HCT116 (cell line): ENCODE data around the gene CGRRF1. TPM values are rescaled to one million over a fixed set of nuclear protein-coding genes. Genes with fewer than 3 reads are reported as not detected.

Experiments
- ATAC-seq: fragments of 200-7000 bp; cut with Tn5 transposase; 2 replicates; pipeline ENCODE4 v1.9.1; 2020; ENCODE audit warnings: mild to moderate bottlenecking, moderate library complexity
- BruUV-seq: library from RNA; stranded (reverse); fragments of 400-500 nt; replicated peaks from 2 replicates; lab custom pipeline; 2021; lab: Mats Ljungman, UMichigan
- CTCF ChIA-PET: fragments of 300-600 bp; sonication (Branson Sonifier 250); formaldehyde crosslinking; loops from one replicate; lab custom pipeline; 2021; ENCODE audit warnings: antibody characterized with exemption; lab: Charles Lee
- POLR2A ChIA-PET: fragments of 300-600, 350-600 bp; sonication (Branson Sonifier 250); formaldehyde crosslinking; loops from one replicate; lab custom pipeline; 2021; ENCODE audit warnings: antibody characterized with exemption; lab: Charles Lee
- RAD21 ChIA-PET, 2 experiments: fragments of 300-600 bp; sonication (Branson Sonifier 250); formaldehyde crosslinking; loops; one replicate each; lab custom pipeline; 2023; ENCODE audit warnings: low total read pairs in 2 of 2; ENCODE audit not compliant: uncharacterized antibody in 2 of 2, unreplicated experiment in 2 of 2, low non-redundant PET in 1 of 2; lab: Charles Lee
- DNase-seq: peaks from one replicate; pipeline ENCODE4 v3.0.0-alpha.2; 2010; ENCODE audit warnings: low read depth, low spot score
- H2AFZ ChIP-seq: fragments of 200-600 bp; shearing (Covaris generic), sonication (generic); 2 replicates; pipeline ENCODE4 v1.6.1; 2017; ENCODE audit warnings: low read depth, mixed run types, mixed read lengths, antibody characterized with exemption, low read length; ENCODE audit not compliant: poor library complexity, severe bottlenecking
- H3K27ac ChIP-seq: 2 replicates; pipeline ENCODE4 v1.5.1; 2012; ENCODE audit warnings: low read depth, low read length
- H3K27me3 ChIP-seq: fragments of 200-600 bp; sonication (generic); 2 replicates; pipeline ENCODE4 v1.6.1; 2016; ENCODE audit warnings: mixed run types, low read length, mixed read lengths; ENCODE audit not compliant: insufficient read depth
- H3K36me3 ChIP-seq, 2 experiments: fragments of 200-500 bp in 1 of 2; fragments of 200-600 bp in 1 of 2; sonication (Bioruptor generic) in 1 of 2; sonication (generic) in 1 of 2; 2 replicates each; pipeline versions ENCODE4 v1.5.1 to v1.6.1; 2014 to 2016; ENCODE audit warnings: low read length in 2 of 2, inconsistent platforms in 1 of 2, mixed read lengths in 1 of 2, mixed run types in 1 of 2; ENCODE audit not compliant: insufficient read depth in 2 of 2, control insufficient read depth in 1 of 2
- H3K4me1 ChIP-seq, 2 experiments: fragments of 200-600 bp in 1 of 2; sonication (generic) in 1 of 2; 2 replicates each; pipeline versions ENCODE4 v1.5.1 to v1.6.1; 2012 to 2017; ENCODE audit warnings: low read length in 2 of 2, inconsistent platforms in 1 of 2, mild to moderate bottlenecking in 1 of 2, mixed read lengths in 1 of 2, mixed run types in 1 of 2, moderate library complexity in 1 of 2; ENCODE audit not compliant: insufficient read depth in 2 of 2, control insufficient read depth in 1 of 2
- H3K4me2 ChIP-seq: fragments of 200-600 bp; sonication (generic); 2 replicates; pipeline ENCODE4 v1.6.1; 2017; ENCODE audit warnings: mixed run types, low read length, mixed read lengths
- H3K4me3 ChIP-seq, 2 experiments: fragments of 200-600 bp in 1 of 2; sonication (generic) in 1 of 2; replicated peaks in 1 of 2; 2 replicates each; pipeline ENCODE4 v1.5.1; 2011 to 2016; ENCODE audit warnings: low read length in 2 of 2, control low read depth in 1 of 2, low read depth in 1 of 2, mild to moderate bottlenecking in 1 of 2, mixed read lengths in 1 of 2, mixed run types in 1 of 2
- H3K79me2 ChIP-seq: fragments of 200-600 bp; sonication (generic); 2 replicates; pipeline ENCODE4 v1.6.1; 2017; ENCODE audit warnings: mild to moderate bottlenecking, mixed run types, low read length, moderate library complexity, mixed read lengths; ENCODE audit not compliant: insufficient read depth
- H3K9ac ChIP-seq: fragments of 200-600 bp; sonication (generic); 2 replicates; pipeline ENCODE4 v1.6.1; 2016; ENCODE audit warnings: low read length, mixed read lengths
- H3K9me2 ChIP-seq: fragments of 200-600 bp; sonication (generic), shearing (Covaris generic); 2 replicates; pipeline ENCODE4 v1.6.1; 2017; ENCODE audit warnings: mixed run types, mild to moderate bottlenecking, moderate library complexity; ENCODE audit not compliant: insufficient read depth
- H3K9me3 ChIP-seq, 2 experiments: fragments of 200-500 bp in 1 of 2; fragments of 200-600 bp in 1 of 2; sonication (Bioruptor generic) in 1 of 2; sonication (generic) in 1 of 2; 2 replicates each; pipeline ENCODE4 v1.6.1; 2014 to 2017; ENCODE audit warnings: low read length in 2 of 2, mixed read lengths in 2 of 2, inconsistent platforms in 1 of 2, low read depth in 1 of 2, mild to moderate bottlenecking in 1 of 2, mixed run types in 1 of 2, moderate library complexity in 1 of 2; ENCODE audit not compliant: control insufficient read depth in 1 of 2, insufficient read depth in 1 of 2
- H4K20me1 ChIP-seq: fragments of 200-600 bp; sonication (generic), shearing (Covaris generic); 2 replicates; pipeline ENCODE4 v1.6.1; 2017; ENCODE audit warnings: mixed run types, mild to moderate bottlenecking, moderate library complexity; ENCODE audit not compliant: insufficient read depth
- CBX3 ChIP-seq: IDR thresholded peaks from 2 replicates; pipeline ENCODE4 v1.6.1; 2012; ENCODE audit warnings: low read depth
- CEBPB ChIP-seq: IDR thresholded peaks from 2 replicates; pipeline ENCODE4 v1.6.1; 2012; ENCODE audit warnings: low read depth
- CTCF ChIP-seq, 3 experiments: fragments of 200-600 bp in 1 of 3; sonication (generic) in 1 of 3; IDR thresholded peaks in 2 of 3; conservative IDR thresholded peaks in 1 of 3; 2 replicates each; pipeline ENCODE4 v1.5.1; 2012 to 2017; ENCODE audit warnings: low read depth in 2 of 3, low read length in 2 of 3, antibody characterized with exemption in 1 of 3, borderline replicate concordance in 1 of 3, control low read depth in 1 of 3, mild to moderate bottlenecking in 1 of 3, mixed read lengths in 1 of 3, mixed run types in 1 of 3, moderate library complexity in 1 of 3; ENCODE audit not compliant: insufficient read depth in 1 of 3
- EGR1 ChIP-seq: IDR thresholded peaks from 2 replicates; pipeline ENCODE4 v1.6.1; 2012; ENCODE audit warnings: low read depth
- POLR2A ChIP-seq: IDR thresholded peaks from 2 replicates; pipeline ENCODE4 v1.7.0; 2011; ENCODE audit warnings: borderline replicate concordance; ENCODE audit not compliant: insufficient read depth, insufficient read length; ENCODE audit errors: extremely low read depth
- POLR2AphosphoS5 ChIP-seq: IDR thresholded peaks from 2 replicates; pipeline ENCODE4 v1.6.1; 2011; ENCODE audit warnings: mild to moderate bottlenecking, low read depth, low read length, moderate library complexity
- RAD21 ChIP-seq: IDR thresholded peaks from 2 replicates; pipeline ENCODE4 v1.6.1; 2012; ENCODE audit warnings: low read depth, mild to moderate bottlenecking
- SP1 ChIP-seq: IDR thresholded peaks from 2 replicates; pipeline ENCODE4 v1.6.1; 2012; ENCODE audit warnings: low read depth
- SRF ChIP-seq: IDR thresholded peaks from 2 replicates; pipeline ENCODE4 v1.6.1; 2012; ENCODE audit warnings: low read depth
- ZBTB33 ChIP-seq: IDR thresholded peaks from 2 replicates; pipeline ENCODE4 v1.6.1; 2011; ENCODE audit warnings: mild to moderate bottlenecking, low read length, moderate library complexity; ENCODE audit not compliant: insufficient replicate concordance; ENCODE audit errors: extremely low read depth
- ZFX ChIP-seq: fragments of 450-650 bp; IDR thresholded peaks from 2 replicates; pipeline ENCODE4 v1.6.1; 2017
- ZNF274 ChIP-seq: fragments of 200-500 bp; sonication (Bioruptor generic); IDR thresholded peaks from 2 replicates; pipeline ENCODE4 v1.6.1; 2014; ENCODE audit warnings: mild to moderate bottlenecking, low read depth, low read length, inconsistent platforms
- intact Hi-C: fragments of 100-400 bp; cut with micrococcal nuclease; formaldehyde crosslinking; loops from 2 replicates; pipeline ENCODE4 v1.10.0; 2022
- total RNA-seq: library from RNA; stranded (reverse); gene quantifications from one replicate; pipeline ENCODE4 v1.2.1, GENCODE V29; 2021; ENCODE audit not compliant: unreplicated experiment

Gene CGRRF1
- total RNA-seq, 1 experiment from 2014 or later = 15.9 TPM

GRCh38 chr14:54547583-54547982 lies 37.9 kb downstream of the CGRRF1 start:
- Histone ChIP-seq H3K9me2 (no peaks in the 10 kb centered on the region), H3K4me3 (no peak overlapping the region), H3K4me2 (no peak overlapping the region), H3K9ac (no peak overlapping the region), H4K20me1 (no peaks in the 10 kb centered on the region), H3K27ac (no peak overlapping the region), H3K27me3 (no peaks in the 10 kb centered on the region), H3K79me2 (no peaks in the 10 kb centered on the region), H3K36me3 (no peaks in the 10 kb centered on the region), H2AFZ (no peak overlapping the region), H3K4me1 (no peaks in the 10 kb centered on the region), H3K9me3 (no peaks in the 10 kb centered on the region)
- ATAC-seq = no peak
- no peak for TF ChIP-seq CEBPB
- no peak for TF ChIP-seq CBX3
- no peak for TF ChIP-seq ZFX
- no peak for DNase-seq
- RAD21 ChIA-PET = no interaction called here
- CTCF ChIA-PET = no interaction called here
- BruUV-seq = no TSS peak
- POLR2A ChIA-PET = no interaction called here
- intact Hi-C loops = no loop called here

- H3K9me3 ChIP-seq = no peaks in the 10 kb centered on the region
- ChIA-PET RAD21 (no interaction called here), POLR2A (no interaction called here), CTCF (no interaction called here)
- no peaks in the 10 kb centered on the region for H3K36me3 ChIP-seq
- H3K9me2 ChIP-seq = no peaks in the 10 kb centered on the region
- BruUV-seq = no TSS peak
- H2AFZ ChIP-seq = no peak overlapping the region
- intact Hi-C loops = no loop called here
- no peak overlapping the region for H3K4me3 ChIP-seq
- H3K4me1 ChIP-seq = no peaks in the 10 kb centered on the region
- no peak for ATAC-seq
- no peaks in the 10 kb centered on the region for H4K20me1 ChIP-seq
- H3K27ac ChIP-seq = no peak overlapping the region
- TF ChIP-seq SP1 (no peak), CTCF (IDR thresholded peaks at IDR 0.05 in 2 of 3, conservative IDR thresholded peaks at IDR 0.05 in 1 of 3; ENCODE audit: borderline replicate concordance in 1 of 3, insufficient read depth in 1 of 3, low read depth in 2 of 3, low read length in 2 of 3) (no peak), ZNF274 (no peak), EGR1 (no peak), SRF (no peak), RAD21 (no peak), ZBTB33 (no peak), POLR2A (no peak), CBX3 (no peak), POLR2AphosphoS5 (no peak)
- no peak for DNase-seq
- H3K9ac ChIP-seq = no peak overlapping the region
- no peak overlapping the region for H3K4me2 ChIP-seq
- H3K27me3 ChIP-seq = no peaks in the 10 kb centered on the region
- no peaks in the 10 kb centered on the region for H3K79me2 ChIP-seq
Observed at GRCh38 chr14:54548491-54548890, 38.8 kb downstream of the CGRRF1 start.
